Measurements from ENCODE around the gene PHIP.

Gene PHIP

DNA sequence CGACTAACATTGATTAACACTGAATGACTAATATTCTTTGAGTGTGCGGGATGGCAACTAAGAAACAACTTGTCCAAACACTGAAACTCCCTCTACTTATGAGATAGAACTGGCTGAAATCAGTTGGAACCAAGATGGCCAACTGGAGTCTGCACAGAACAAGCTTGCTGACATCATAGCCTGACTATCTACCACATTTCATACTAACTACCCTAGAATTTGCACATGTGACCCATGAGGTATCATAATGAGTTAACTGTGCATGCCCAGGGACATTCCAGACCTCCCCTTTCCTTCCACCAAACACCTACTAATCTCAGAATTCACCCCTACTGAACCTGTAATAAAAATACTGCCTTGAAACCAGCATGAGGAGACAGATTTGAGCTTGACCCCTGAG lies 43.2 kb downstream of the PHIP start:
- Histone ChIP-seq H4K20me1 (ENCODE audit: control insufficient read depth, insufficient read depth, low read depth, low read length) (no peaks in the 10 kb centered on the region), H3K27ac (ENCODE audit: low read depth, low read length) (no peak overlapping the region), H3K27me3 (ENCODE audit: control insufficient read depth, low read length) (no peaks in the 10 kb centered on the region), H3K4me2 (ENCODE audit: low read length) (no peak overlapping the region), H3K4me3 (ENCODE audit: low read length) (no peak overlapping the region), H3F3A (ENCODE audit: control insufficient read depth, insufficient read depth) (no peaks in the 10 kb centered on the region), H3K9me2 (replicated peaks; ENCODE audit: control insufficient read depth, low read length) (no peaks in the 10 kb centered on the region), H3K9me3 (ENCODE audit: control insufficient read depth, insufficient read depth, low read length) (no peaks in the 10 kb centered on the region), H3K4me1 (ENCODE audit: control insufficient read depth, low read length) (no peaks in the 10 kb centered on the region), H3K36me3 (ENCODE audit: control insufficient read depth, low read length) (peaks cover 89% of the 10 kb centered on the region), H3K79me2 (ENCODE audit: control insufficient read depth, low read length) (peaks cover 91% of the 10 kb centered on the region)
- TF ChIP-seq, protein P1, sequence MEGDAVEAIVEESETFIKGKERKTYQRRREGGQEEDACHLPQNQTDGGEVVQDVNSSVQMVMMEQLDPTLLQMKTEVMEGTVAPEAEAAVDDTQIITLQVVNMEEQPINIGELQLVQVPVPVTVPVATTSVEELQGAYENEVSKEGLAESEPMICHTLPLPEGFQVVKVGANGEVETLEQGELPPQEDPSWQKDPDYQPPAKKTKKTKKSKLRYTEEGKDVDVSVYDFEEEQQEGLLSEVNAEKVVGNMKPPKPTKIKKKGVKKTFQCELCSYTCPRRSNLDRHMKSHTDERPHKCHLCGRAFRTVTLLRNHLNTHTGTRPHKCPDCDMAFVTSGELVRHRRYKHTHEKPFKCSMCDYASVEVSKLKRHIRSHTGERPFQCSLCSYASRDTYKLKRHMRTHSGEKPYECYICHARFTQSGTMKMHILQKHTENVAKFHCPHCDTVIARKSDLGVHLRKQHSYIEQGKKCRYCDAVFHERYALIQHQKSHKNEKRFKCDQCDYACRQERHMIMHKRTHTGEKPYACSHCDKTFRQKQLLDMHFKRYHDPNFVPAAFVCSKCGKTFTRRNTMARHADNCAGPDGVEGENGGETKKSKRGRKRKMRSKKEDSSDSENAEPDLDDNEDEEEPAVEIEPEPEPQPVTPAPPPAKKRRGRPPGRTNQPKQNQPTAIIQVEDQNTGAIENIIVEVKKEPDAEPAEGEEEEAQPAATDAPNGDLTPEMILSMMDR (IDR thresholded peaks at IDR 0.05; ENCODE audit: low read depth, low read length, poor library complexity, severe bottlenecking), result no peak
- TF ChIP-seq EZH2phosphoT487 (IDR thresholded peaks at IDR 0.05; ENCODE audit: borderline replicate concordance, low read length), result no peak

DNA sequence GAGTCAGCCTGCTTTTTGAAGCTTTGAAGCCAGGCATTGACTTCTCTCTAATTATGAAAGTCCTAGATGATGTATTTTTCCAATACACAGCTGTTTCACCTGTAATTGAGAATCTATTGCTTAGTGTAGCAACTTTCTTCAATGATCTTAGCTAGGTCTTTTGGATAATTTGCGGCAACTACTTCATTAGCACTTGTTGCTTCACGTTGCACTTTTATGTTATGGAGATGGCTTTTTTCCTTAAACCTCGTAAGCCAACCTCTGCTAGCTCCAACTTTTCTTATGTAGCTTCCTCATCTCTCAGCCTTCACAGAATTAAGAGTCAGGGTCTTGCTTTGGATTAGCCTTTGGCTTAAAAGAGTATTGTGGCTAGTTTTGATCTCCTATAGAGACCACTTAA lies 44.8 kb downstream of the PHIP start:
- H3K79me2 ChIP-seq (ENCODE audit: control insufficient read depth, low read length), result peaks cover 91% of the 10 kb centered on the region
- no peak overlapping the region for H3K4me3 ChIP-seq (ENCODE audit: low read length)
- H3K27ac ChIP-seq (ENCODE audit: low read depth, low read length), result no peak overlapping the region
- no peaks in the 10 kb centered on the region for H3F3A ChIP-seq (ENCODE audit: control insufficient read depth, insufficient read depth)
- no peak overlapping the region for H3K4me2 ChIP-seq (ENCODE audit: low read length)
- peaks cover 89% of the 10 kb centered on the region for H3K36me3 ChIP-seq (ENCODE audit: control insufficient read depth, low read length)
- no peak for TF ChIP-seq EZH2phosphoT487 (IDR thresholded peaks at IDR 0.05; ENCODE audit: borderline replicate concordance, low read length)
- TF ChIP-seq, protein P1 (IDR thresholded peaks at IDR 0.05; ENCODE audit: low read depth, low read length, poor library complexity, severe bottlenecking), result no peak
- no peaks in the 10 kb centered on the region for H3K9me3 ChIP-seq (ENCODE audit: control insufficient read depth, insufficient read depth, low read length)
- peaks cover 6% of the 10 kb centered on the region; the same call in 1 of the 2 replicates for H4K20me1 ChIP-seq (ENCODE audit: control insufficient read depth, insufficient read depth, low read depth, low read length)
- no peaks in the 10 kb centered on the region for H3K9me2 ChIP-seq (replicated peaks; ENCODE audit: control insufficient read depth, low read length)
- no peaks in the 10 kb centered on the region for H3K27me3 ChIP-seq (ENCODE audit: control insufficient read depth, low read length)
- H3K4me1 ChIP-seq (ENCODE audit: control insufficient read depth, low read length), result no peaks in the 10 kb centered on the region

DNA sequence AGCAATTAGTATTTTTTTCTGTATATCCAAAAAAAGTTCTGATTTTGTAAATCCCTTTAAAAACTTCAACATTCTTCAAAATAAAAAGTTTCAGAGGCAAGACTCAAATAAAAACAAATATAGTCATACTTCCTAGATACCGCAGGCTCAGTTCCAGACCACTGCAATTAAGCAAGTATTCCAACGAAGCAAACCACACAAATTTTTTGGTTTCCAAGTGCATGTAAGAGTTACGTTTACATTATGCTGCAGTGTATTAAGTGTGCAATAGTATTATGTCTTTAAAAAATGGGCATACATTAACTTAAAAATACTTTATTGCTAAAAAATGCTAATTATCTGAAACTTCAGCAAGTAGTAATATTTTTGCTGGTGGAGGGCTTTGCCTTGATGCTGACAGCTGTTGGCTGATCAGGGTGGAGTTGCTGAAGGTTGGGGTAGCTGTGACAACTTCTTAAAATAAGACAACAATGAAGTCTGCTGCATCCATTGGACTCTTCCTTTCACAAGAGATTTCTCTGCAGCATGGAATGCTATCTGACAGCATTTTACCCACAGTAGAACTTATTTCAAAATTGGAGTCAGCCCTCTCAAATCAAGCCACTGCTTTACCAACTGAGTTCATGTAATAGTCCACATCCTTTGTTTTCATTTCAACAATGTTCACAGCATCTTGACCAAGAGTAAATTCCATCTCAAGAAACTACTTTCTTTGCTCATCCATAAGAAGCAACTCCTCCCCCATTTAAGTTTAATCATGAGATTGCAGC lies 46.0 kb downstream of the PHIP start:
- Histone ChIP-seq H3F3A (ENCODE audit: control insufficient read depth, insufficient read depth) (no peaks in the 10 kb centered on the region), H3K36me3 (ENCODE audit: control insufficient read depth, low read length) (peaks cover 87% of the 10 kb centered on the region), H3K4me2 (ENCODE audit: low read length) (no peak overlapping the region), H3K79me2 (ENCODE audit: control insufficient read depth, low read length) (peaks cover 88% of the 10 kb centered on the region), H3K4me3 (ENCODE audit: low read length) (no peak overlapping the region), H3K4me1 (ENCODE audit: control insufficient read depth, low read length) (no peaks in the 10 kb centered on the region), H3K9me2 (replicated peaks; ENCODE audit: control insufficient read depth, low read length) (no peaks in the 10 kb centered on the region), H3K9me3 (ENCODE audit: control insufficient read depth, insufficient read depth, low read length) (no peaks in the 10 kb centered on the region), H3K27ac (ENCODE audit: low read depth, low read length) (no peak overlapping the region), H3K27me3 (ENCODE audit: control insufficient read depth, low read length) (no peaks in the 10 kb centered on the region), H4K20me1 (ENCODE audit: control insufficient read depth, insufficient read depth, low read depth, low read length) (peaks cover 6% of the 10 kb centered on the region; the same call in 1 of the 2 replicates)
- TF ChIP-seq, protein P1 (IDR thresholded peaks at IDR 0.05; ENCODE audit: low read depth, low read length, poor library complexity, severe bottlenecking), result no peak
- TF ChIP-seq EZH2phosphoT487 (IDR thresholded peaks at IDR 0.05; ENCODE audit: borderline replicate concordance, low read length), result no peak
